ENCODE data around the gene LDLRAD4.

The LDLRAD4 gene

DNA sequence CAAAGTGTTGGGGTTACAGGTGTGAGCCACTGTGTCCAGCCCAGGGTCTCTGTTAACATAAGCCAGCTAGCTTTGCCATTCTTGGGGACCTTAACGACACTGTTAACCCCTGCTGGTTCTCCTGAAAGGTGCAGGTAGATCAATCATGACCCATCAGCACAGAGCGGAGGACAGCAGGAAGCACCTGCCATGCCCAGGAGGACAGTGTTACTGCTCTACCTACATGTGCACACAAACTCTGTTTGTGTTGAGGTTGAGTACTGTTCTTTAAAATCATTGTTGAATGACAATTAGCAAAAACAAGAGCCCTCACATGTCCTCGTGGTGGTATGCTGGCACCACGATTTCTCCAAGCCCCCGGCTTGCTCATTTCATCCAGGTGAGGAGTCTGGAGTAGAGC lies 386.9 kb downstream of the LDLRAD4 start:
- no peak for ATAC-seq
- TF ChIP-seq BACH2 (CRISPR knock-in tag; IDR thresholded peaks at IDR 0.05; ENCODE audit: borderline replicate concordance) (no peak), TCF4 (CRISPR knock-in tag; IDR thresholded peaks at IDR 0.05; ENCODE audit: borderline replicate concordance) (no peak), ZC3H10 (CRISPR knock-in tag; IDR thresholded peaks at IDR 0.05) (no peak), ZFP30 (CRISPR knock-in tag; IDR thresholded peaks at IDR 0.05) (no peak), ESRRG (CRISPR knock-in tag; IDR thresholded peaks at IDR 0.05) (no peak), ARNTL (CRISPR knock-in tag; IDR thresholded peaks at IDR 0.05; ENCODE audit: borderline replicate concordance, low read depth) (no peak), PPARA (CRISPR knock-in tag; IDR thresholded peaks at IDR 0.05; ENCODE audit: borderline replicate concordance) (no peak), ZNF70 (CRISPR knock-in tag; IDR thresholded peaks at IDR 0.05) (no peak), GLIS3 (CRISPR knock-in tag; IDR thresholded peaks at IDR 0.05) (no peak), TOX (CRISPR knock-in tag; IDR thresholded peaks at IDR 0.05; ENCODE audit: borderline replicate concordance) (no peak), CSDC2 (CRISPR knock-in tag; IDR thresholded peaks at IDR 0.05) (no peak), ZNF8 (CRISPR knock-in tag; IDR thresholded peaks at IDR 0.05) (no peak), ZNF565 (CRISPR knock-in tag; conservative IDR thresholded peaks at IDR 0.05; ENCODE audit: low read depth) (no peak), RARB (CRISPR knock-in tag; IDR thresholded peaks at IDR 0.05) (no peak), OSR1 (CRISPR knock-in tag; IDR thresholded peaks at IDR 0.05) (no peak)
- TF ChIP-seq, protein P1, sequence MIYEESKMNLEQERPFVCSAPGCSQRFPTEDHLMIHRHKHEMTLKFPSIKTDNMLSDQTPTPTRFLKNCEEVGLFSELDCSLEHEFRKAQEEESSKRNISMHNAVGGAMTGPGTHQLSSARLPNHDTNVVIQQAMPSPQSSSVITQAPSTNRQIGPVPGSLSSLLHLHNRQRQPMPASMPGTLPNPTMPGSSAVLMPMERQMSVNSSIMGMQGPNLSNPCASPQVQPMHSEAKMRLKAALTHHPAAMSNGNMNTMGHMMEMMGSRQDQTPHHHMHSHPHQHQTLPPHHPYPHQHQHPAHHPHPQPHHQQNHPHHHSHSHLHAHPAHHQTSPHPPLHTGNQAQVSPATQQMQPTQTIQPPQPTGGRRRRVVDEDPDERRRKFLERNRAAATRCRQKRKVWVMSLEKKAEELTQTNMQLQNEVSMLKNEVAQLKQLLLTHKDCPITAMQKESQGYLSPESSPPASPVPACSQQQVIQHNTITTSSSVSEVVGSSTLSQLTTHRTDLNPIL (CRISPR knock-in tag; IDR thresholded peaks at IDR 0.05; ENCODE audit: low read depth), result no peak
- TF ChIP-seq, protein P2, sequence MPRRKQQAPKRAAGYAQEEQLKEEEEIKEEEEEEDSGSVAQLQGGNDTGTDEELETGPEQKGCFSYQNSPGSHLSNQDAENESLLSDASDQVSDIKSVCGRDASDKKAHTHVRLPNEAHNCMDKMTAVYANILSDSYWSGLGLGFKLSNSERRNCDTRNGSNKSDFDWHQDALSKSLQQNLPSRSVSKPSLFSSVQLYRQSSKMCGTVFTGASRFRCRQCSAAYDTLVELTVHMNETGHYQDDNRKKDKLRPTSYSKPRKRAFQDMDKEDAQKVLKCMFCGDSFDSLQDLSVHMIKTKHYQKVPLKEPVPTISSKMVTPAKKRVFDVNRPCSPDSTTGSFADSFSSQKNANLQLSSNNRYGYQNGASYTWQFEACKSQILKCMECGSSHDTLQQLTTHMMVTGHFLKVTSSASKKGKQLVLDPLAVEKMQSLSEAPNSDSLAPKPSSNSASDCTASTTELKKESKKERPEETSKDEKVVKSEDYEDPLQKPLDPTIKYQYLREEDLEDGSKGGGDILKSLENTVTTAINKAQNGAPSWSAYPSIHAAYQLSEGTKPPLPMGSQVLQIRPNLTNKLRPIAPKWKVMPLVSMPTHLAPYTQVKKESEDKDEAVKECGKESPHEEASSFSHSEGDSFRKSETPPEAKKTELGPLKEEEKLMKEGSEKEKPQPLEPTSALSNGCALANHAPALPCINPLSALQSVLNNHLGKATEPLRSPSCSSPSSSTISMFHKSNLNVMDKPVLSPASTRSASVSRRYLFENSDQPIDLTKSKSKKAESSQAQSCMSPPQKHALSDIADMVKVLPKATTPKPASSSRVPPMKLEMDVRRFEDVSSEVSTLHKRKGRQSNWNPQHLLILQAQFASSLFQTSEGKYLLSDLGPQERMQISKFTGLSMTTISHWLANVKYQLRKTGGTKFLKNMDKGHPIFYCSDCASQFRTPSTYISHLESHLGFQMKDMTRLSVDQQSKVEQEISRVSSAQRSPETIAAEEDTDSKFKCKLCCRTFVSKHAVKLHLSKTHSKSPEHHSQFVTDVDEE (CRISPR knock-in tag; IDR thresholded peaks at IDR 0.05), result no peak
- TF ChIP-seq, protein P3, sequence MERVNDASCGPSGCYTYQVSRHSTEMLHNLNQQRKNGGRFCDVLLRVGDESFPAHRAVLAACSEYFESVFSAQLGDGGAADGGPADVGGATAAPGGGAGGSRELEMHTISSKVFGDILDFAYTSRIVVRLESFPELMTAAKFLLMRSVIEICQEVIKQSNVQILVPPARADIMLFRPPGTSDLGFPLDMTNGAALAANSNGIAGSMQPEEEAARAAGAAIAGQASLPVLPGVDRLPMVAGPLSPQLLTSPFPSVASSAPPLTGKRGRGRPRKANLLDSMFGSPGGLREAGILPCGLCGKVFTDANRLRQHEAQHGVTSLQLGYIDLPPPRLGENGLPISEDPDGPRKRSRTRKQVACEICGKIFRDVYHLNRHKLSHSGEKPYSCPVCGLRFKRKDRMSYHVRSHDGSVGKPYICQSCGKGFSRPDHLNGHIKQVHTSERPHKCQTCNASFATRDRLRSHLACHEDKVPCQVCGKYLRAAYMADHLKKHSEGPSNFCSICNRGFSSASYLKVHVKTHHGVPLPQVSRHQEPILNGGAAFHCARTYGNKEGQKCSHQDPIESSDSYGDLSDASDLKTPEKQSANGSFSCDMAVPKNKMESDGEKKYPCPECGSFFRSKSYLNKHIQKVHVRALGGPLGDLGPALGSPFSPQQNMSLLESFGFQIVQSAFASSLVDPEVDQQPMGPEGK (CRISPR knock-in tag; IDR thresholded peaks at IDR 0.05; ENCODE audit: borderline replicate concordance), result no peak
- TF ChIP-seq, protein P4, sequence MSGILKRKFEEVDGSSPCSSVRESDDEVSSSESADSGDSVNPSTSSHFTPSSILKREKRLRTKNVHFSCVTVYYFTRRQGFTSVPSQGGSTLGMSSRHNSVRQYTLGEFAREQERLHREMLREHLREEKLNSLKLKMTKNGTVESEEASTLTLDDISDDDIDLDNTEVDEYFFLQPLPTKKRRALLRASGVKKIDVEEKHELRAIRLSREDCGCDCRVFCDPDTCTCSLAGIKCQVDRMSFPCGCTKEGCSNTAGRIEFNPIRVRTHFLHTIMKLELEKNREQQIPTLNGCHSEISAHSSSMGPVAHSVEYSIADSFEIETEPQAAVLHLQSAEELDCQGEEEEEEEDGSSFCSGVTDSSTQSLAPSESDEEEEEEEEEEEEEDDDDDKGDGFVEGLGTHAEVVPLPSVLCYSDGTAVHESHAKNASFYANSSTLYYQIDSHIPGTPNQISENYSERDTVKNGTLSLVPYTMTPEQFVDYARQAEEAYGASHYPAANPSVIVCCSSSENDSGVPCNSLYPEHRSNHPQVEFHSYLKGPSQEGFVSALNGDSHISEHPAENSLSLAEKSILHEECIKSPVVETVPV (CRISPR knock-in tag; IDR thresholded peaks at IDR 0.05), result no peak
- TF ChIP-seq, protein P5, sequence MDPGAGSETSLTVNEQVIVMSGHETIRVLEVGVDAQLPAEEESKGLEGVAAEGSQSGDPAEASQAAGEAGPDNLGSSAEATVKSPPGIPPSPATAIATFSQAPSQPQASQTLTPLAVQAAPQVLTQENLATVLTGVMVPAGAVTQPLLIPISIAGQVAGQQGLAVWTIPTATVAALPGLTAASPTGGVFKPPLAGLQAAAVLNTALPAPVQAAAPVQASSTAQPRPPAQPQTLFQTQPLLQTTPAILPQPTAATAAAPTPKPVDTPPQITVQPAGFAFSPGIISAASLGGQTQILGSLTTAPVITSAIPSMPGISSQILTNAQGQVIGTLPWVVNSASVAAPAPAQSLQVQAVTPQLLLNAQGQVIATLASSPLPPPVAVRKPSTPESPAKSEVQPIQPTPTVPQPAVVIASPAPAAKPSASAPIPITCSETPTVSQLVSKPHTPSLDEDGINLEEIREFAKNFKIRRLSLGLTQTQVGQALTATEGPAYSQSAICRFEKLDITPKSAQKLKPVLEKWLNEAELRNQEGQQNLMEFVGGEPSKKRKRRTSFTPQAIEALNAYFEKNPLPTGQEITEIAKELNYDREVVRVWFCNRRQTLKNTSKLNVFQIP (CRISPR knock-in tag; IDR thresholded peaks at IDR 0.05; ENCODE audit: borderline replicate concordance, low read depth), result no peak

DNA sequence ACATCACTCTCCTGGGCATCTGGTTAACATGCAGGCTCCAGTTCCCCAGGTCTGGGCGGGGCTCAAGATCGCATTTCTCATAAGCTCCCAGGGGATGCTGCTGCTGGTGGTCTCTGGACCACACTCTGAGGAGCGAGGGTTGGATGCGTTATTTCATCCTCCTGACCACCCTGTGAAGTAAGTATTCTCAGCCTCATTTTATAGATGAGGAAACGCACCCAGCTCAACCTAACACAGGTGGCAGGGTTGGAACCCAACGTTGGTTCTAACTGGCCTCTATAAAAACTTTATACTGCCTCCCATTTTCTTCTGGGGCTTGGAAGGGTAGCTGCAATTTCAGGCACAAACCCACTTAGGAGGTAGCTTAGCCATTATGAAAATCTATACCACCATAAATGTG lies 387.3 kb downstream of the LDLRAD4 start:
- ATAC-seq, result no peak
- TF ChIP-seq ESRRG (CRISPR knock-in tag; IDR thresholded peaks at IDR 0.05) (no peak), PPARA (CRISPR knock-in tag; IDR thresholded peaks at IDR 0.05; ENCODE audit: borderline replicate concordance) (no peak), ZNF8 (CRISPR knock-in tag; IDR thresholded peaks at IDR 0.05) (no peak), ZC3H10 (CRISPR knock-in tag; IDR thresholded peaks at IDR 0.05) (no peak), RARB (CRISPR knock-in tag; IDR thresholded peaks at IDR 0.05) (no peak), GLIS3 (CRISPR knock-in tag; IDR thresholded peaks at IDR 0.05) (no peak), ZNF565 (CRISPR knock-in tag; conservative IDR thresholded peaks at IDR 0.05; ENCODE audit: low read depth) (no peak), ARNTL (CRISPR knock-in tag; IDR thresholded peaks at IDR 0.05; ENCODE audit: borderline replicate concordance, low read depth) (no peak), ZNF70 (CRISPR knock-in tag; IDR thresholded peaks at IDR 0.05) (no peak), BACH2 (CRISPR knock-in tag; IDR thresholded peaks at IDR 0.05; ENCODE audit: borderline replicate concordance) (no peak), OSR1 (CRISPR knock-in tag; IDR thresholded peaks at IDR 0.05) (no peak)
- TF ChIP-seq, protein P5 (CRISPR knock-in tag; IDR thresholded peaks at IDR 0.05; ENCODE audit: borderline replicate concordance, low read depth), result no peak
- TF ChIP-seq, protein P4 (CRISPR knock-in tag; IDR thresholded peaks at IDR 0.05), result no peak
- TF ChIP-seq, protein P2 (CRISPR knock-in tag; IDR thresholded peaks at IDR 0.05), result no peak

All from SK-N-SH treated with all-trans-retinoic acid at 6 μM for 48 hours (cell line).